ENCODE results near the gene HAUS6. TPM values are rescaled to one million over a fixed set of nuclear protein-coding genes. Genes with fewer than 3 reads are reported as not detected.
"Not testable (repeated sequence)": the region's sequence is repeated elsewhere in the genome, so short reads cannot be mapped to it uniquely, and the experiment has no call there.

Gene HAUS6
- total and polyA plus RNA-seq, 2 experiments from 2014 or later, result 6.5 to 9.4 TPM

DNA sequence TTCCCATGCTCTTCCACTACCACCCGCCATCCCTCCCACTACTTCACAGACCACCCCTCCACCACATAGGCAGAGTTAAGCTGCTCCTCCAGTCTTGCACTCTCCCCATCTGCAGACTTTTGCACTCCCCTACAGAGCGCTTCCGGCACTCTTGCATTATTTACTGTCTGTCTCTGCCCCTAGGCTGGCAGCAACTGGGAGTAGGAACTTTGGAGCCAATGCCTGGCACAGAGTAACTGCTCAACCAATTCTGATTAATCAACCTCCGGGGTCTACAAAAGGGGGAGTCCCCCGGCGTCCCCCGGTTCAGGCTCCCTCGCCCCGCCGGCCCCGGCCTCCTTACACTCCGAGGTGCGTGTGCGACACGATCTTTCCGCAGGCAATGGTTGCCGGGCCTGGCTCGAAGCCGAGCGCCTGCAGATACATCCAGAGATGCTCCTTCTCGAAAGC is 498 bp downstream of the HAUS6 start:
- peak overlapping the region; percentile 82 for H3K4me3 ChIP-seq
- peak; percentile 28 to 30 for DNase-seq (ENCODE audit: low read depth in 1 of 2, low spot score in 1 of 2)
- no peaks in the 10 kb centered on the region for H3K36me3 ChIP-seq
- no peaks in the 10 kb centered on the region for H3K9me3 ChIP-seq (ENCODE audit: low read depth)
- peak overlapping the region; percentile 68 for H3K27ac ChIP-seq
- H3K4me1 ChIP-seq (ENCODE audit: low read depth), result peaks cover 5% of the 10 kb centered on the region
- H3K27me3 ChIP-seq, result no peaks in the 10 kb centered on the region
- TF ChIP-seq, protein P1, sequence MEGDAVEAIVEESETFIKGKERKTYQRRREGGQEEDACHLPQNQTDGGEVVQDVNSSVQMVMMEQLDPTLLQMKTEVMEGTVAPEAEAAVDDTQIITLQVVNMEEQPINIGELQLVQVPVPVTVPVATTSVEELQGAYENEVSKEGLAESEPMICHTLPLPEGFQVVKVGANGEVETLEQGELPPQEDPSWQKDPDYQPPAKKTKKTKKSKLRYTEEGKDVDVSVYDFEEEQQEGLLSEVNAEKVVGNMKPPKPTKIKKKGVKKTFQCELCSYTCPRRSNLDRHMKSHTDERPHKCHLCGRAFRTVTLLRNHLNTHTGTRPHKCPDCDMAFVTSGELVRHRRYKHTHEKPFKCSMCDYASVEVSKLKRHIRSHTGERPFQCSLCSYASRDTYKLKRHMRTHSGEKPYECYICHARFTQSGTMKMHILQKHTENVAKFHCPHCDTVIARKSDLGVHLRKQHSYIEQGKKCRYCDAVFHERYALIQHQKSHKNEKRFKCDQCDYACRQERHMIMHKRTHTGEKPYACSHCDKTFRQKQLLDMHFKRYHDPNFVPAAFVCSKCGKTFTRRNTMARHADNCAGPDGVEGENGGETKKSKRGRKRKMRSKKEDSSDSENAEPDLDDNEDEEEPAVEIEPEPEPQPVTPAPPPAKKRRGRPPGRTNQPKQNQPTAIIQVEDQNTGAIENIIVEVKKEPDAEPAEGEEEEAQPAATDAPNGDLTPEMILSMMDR (IDR thresholded peaks at IDR 0.05; ENCODE audit: low read depth, low read length), result no peak

- Histone ChIP-seq H3K36me3 (no peaks in the 10 kb centered on the region), H3K27ac (no peak overlapping the region), H3K4me1 (ENCODE audit: low read depth) (peaks cover 5% of the 10 kb centered on the region), H3K4me3 (no peak overlapping the region), H3K9me3 (ENCODE audit: low read depth) (no peaks in the 10 kb centered on the region), H3K27me3 (no peaks in the 10 kb centered on the region)
- TF ChIP-seq, protein P1 (IDR thresholded peaks at IDR 0.05; ENCODE audit: low read depth, low read length), result no peak
- DNase-seq (ENCODE audit: low read depth in 1 of 2, low spot score in 1 of 2), result no peak
These were observed 1.5 kb downstream of the HAUS6 start for GRCh38 chr9:19101203-19101602.

- not testable (repeated sequence) for H3K4me3 ChIP-seq
These were observed 5.3 kb downstream of the HAUS6 start for GRCh38 chr9:19097431-19097830.

DNA sequence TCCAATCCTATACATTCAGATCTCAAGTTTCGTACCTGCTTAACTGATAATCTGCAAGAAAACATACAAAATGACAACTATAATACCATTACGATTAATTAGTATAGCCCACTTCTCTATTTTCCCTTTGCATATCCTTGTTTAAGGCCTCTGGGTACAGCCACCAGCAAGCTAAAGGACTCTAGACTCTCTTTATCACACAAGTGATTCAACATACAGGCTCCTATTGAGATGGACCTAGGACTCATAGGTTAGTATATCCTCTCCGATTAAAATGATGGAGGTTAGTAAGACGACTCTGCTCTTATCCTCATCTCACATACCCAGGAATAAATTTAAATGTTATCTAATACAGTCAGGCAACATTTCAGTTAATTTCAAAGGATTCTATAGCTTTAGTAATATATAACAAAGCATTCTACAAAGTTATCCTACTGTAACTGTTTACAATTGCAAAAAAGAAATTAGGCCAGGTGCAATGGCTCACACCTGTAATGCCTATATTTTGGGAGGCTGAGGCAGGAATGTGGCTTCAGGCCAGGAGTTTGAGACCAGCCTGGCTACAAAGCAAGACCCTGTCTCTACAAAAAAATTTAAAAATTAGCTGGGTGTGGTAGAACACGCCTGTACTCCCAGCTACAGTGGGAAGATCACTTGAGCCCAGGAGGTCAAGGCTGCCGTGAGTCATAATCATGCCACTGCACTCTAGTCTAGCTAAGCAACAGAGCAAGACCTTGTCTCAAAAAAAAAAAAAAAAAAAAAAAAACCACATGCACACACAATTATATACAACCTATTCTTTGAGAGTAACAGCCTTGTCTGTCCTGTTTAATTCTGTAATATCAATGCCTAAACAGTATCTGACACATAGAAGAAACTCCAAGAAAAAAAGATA is 15.4 kb downstream of the HAUS6 start:
- H3K27ac ChIP-seq, result no peak overlapping the region
- no peaks in the 10 kb centered on the region for H3K9me3 ChIP-seq (ENCODE audit: low read depth)
- peak in 1 of 2 donors; percentile 41 for DNase-seq (ENCODE audit: low read depth in 1 of 2, low spot score in 1 of 2)
- peaks cover 55% of the 10 kb centered on the region for H3K36me3 ChIP-seq
- no peaks in the 10 kb centered on the region for H3K4me1 ChIP-seq (ENCODE audit: low read depth)
- TF ChIP-seq, protein P1 (IDR thresholded peaks at IDR 0.05; ENCODE audit: low read depth, low read length), result no peak
- no peaks in the 10 kb centered on the region for H3K27me3 ChIP-seq
- no peak overlapping the region for H3K4me3 ChIP-seq

More at GRCh38 chr9:19097431-19097830, 5.3 kb downstream of the HAUS6 start:
- peaks cover 27% of the 10 kb centered on the region for H3K36me3 ChIP-seq
- not testable (repeated sequence) for H3K4me1 ChIP-seq (ENCODE audit: low read depth); H3K27ac ChIP-seq; H3K27me3 ChIP-seq; H3K9me3 ChIP-seq (ENCODE audit: low read depth); DNase-seq (ENCODE audit: low read depth in 1 of 2, low spot score in 1 of 2)

DNA sequence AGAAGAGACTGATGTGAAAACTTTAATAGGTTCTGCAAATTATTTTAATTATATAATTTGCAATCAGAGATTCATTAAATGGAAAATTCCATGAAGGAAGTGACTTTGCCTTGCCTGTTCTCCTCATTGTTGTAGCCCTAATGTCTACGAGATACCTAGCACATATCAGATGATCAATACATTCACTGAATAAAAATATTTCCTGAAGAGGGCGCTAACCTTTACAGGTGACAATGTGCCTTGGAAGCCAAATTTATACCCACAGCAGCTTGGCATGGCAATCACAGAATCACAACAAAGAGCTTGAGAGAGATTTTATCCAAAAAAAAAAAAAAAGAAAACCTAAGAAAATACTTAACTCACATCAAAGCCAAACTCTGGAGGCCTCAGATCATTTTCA is 17.4 kb downstream of the HAUS6 start:
- H3K4me3 ChIP-seq, result no peak overlapping the region
- H3K4me1 ChIP-seq (ENCODE audit: low read depth), result no peaks in the 10 kb centered on the region
- H3K27ac ChIP-seq, result no peak overlapping the region
- H3K9me3 ChIP-seq (ENCODE audit: low read depth), result no peaks in the 10 kb centered on the region
- peaks cover 49% of the 10 kb centered on the region for H3K36me3 ChIP-seq
- TF ChIP-seq, protein P1 (IDR thresholded peaks at IDR 0.05; ENCODE audit: low read depth, low read length), result peak; percentile 18
- H3K27me3 ChIP-seq, result no peaks in the 10 kb centered on the region
- DNase-seq (ENCODE audit: low read depth in 1 of 2, low spot score in 1 of 2), result peak; percentile 7 to 59

DNA sequence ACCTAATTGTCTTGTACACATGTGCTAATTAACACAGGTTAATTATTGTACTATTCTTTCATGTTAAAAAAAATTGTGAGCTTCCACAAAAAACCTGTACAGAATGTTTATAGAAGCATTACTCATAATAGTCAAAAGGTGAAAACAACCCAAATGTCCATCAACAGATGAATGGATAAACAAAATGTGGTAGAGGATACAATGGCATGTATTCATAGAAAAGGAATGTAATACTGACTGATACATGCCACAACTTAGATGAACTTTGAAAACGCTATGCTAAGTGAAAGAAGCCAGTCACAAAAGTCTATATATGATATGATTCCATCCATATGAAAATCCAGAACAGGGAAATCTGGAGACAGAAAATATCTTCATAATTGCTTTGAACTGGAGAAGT is 27.9 kb downstream of the HAUS6 start:
- TF ChIP-seq, protein P1 (IDR thresholded peaks at IDR 0.05; ENCODE audit: low read depth, low read length), result no peak
- Histone ChIP-seq H3K27ac (no peak overlapping the region), H3K36me3 (peaks cover 33% of the 10 kb centered on the region), H3K9me3 (ENCODE audit: low read depth) (no peaks in the 10 kb centered on the region), H3K4me3 (no peak overlapping the region), H3K4me1 (ENCODE audit: low read depth) (no peaks in the 10 kb centered on the region), H3K27me3 (no peaks in the 10 kb centered on the region)
- DNase-seq (ENCODE audit: low read depth in 1 of 2, low spot score in 1 of 2), result no peak

Data from cardiac muscle cell (in vitro differentiated cells and primary cell).